Bronchial epithelial cell (primary cell): ENCODE results near the gene ARHGAP9. TPM values are rescaled to one million over a fixed set of nuclear protein-coding genes. Genes with fewer than 3 reads are reported as not detected.
"Not testable (repeated sequence)": the region's sequence is repeated elsewhere in the genome, so short reads cannot be mapped to it uniquely, and the experiment has no call there.

Experiments used
- DNase-seq: peaks from one replicate; pipeline ENCODE4 v3.0.0-alpha.2; 2010; ENCODE audit warnings: low read depth
- FAIRE-seq: peaks from 2 replicates; lab custom pipeline; 2011; peaks lifted over from hg19 to GRCh38; lab: Jason Lieb, UNC
- H3K27me3 ChIP-seq: 2 replicates; pipeline ENCODE4 v1.5.1; 2011; ENCODE audit warnings: low read length; ENCODE audit not compliant: control insufficient read depth, insufficient read depth
- H3K36me3 ChIP-seq: 2 replicates; pipeline ENCODE4 v1.5.1; 2011; ENCODE audit warnings: low read length; ENCODE audit not compliant: control insufficient read depth, insufficient read depth
- H3K4me3 ChIP-seq: 2 replicates; pipeline ENCODE4 v1.5.1; 2011; ENCODE audit warnings: mild to moderate bottlenecking, low read depth, low read length, control low read depth
- CTCF ChIP-seq: IDR thresholded peaks from 2 replicates; pipeline ENCODE4 v1.5.1; 2011; ENCODE audit warnings: mild to moderate bottlenecking, moderate library complexity, low read length, control low read depth, inconsistent platforms; ENCODE audit not compliant: insufficient read depth, severe bottlenecking
- total RNA-seq: library from RNA; depleted of rRNA; stranded (reverse); fragments of >200 nt; gene quantifications from 2 replicates; pipeline ENCODE4 v1.2.1, GENCODE V29; 2014

ARHGAP9 gene
- total RNA-seq, 1 donor from 2014 or later, result not detected

- FAIRE-seq (no peak), DNase-seq (no peak)
- Histone ChIP-seq H3K27me3 (no peaks in the 10 kb centered on the region), H3K4me3 (no peak overlapping the region), H3K36me3 (peaks cover 26% of the 10 kb centered on the region)
- no peak for TF ChIP-seq CTCF
These were observed 31.5 kb upstream of the ARHGAP9 start for GRCh38 chr12:57511161-57511560.

DNA sequence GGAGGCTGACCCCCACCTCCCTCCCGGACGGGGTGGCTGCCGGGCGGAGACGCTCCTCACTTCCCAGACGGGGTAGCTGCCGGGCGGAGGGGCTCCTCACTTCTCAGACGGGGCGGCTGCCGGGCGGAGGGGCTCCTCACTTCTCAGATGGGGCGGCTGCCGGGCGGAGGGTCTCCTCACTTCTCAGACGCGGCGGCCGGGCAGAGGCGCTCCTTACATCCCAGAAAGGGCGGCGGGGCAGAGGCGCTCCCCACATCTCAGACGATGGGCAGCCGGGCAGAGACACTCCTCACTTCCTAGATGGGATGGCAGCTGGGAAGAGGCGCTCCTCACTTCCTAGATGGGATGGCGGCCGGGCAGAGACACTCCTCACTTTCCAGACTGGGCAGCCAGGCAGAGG lies 28.1 kb upstream of the ARHGAP9 start:
- H3K4me3 ChIP-seq, FAIRE-seq, H3K27me3 ChIP-seq, DNase-seq: not testable (repeated sequence)
- peaks cover 32% of the 10 kb centered on the region for H3K36me3 ChIP-seq

DNA sequence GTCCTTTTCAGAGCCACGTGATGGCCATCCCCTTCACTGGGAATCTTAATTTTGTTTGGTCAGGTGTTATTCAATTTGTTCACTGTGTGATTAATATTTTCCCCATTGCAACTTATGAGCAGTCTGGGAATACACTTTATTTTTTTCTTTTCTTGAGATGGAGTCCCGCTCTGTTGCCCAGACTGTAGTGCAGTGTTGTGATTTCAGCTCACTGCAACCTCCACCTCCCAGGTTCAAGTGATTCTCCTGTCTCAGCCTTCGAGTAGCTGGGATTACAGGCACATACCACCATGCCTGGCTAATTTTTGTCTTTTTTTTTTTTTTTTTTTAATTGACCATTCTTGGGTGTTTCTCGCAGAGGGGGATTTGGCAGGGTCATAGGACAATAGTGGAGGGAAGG lies 26.9 kb upstream of the ARHGAP9 start:
- H3K36me3 ChIP-seq, result peaks cover 28% of the 10 kb centered on the region
- not testable (repeated sequence) for H3K4me3 ChIP-seq, DNase-seq, FAIRE-seq, H3K27me3 ChIP-seq

DNA sequence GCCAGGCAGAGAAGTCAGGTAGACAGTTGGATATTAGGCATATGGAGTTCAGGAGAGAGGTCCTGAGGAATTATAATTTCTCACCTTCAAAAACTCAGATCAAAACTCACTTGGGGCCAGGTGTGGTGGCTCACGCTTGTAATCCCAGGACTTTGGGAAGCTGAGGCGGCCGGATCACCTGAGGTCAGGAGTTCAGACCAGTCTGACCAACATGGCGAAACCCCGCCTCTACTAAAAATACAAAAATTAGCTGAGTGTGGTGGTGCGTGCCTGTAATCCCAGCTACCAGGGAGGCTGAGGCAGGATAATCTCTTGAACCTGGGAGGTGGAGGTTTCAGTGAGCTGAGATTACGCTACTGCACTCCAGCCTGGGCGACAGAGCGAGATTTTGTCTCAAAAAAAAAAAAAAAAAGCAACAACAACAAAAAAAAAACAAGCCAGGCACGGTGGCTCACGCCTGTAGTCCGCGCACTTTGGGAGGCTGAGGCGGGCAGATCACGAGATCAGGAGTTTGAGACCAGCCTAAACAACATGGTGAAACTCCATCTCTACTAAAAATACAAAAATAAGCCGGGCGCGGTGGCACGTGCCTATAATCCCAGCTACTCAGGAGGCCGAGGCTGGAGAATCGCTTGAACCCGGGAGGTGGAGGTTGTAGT lies 22.8 kb upstream of the ARHGAP9 start:
- not testable (repeated sequence) for H3K27me3 ChIP-seq, FAIRE-seq, DNase-seq, H3K4me3 ChIP-seq
- peaks cover 43% of the 10 kb centered on the region for H3K36me3 ChIP-seq

GRCh38 chr12:57500213-57500612 lies 20.5 kb upstream of the ARHGAP9 start:
- no peak for DNase-seq
- peaks cover 41% of the 10 kb centered on the region for H3K36me3 ChIP-seq
- H3K27me3 ChIP-seq, result no peaks in the 10 kb centered on the region
- no peak overlapping the region for H3K4me3 ChIP-seq
- no peak for FAIRE-seq
- no peak for TF ChIP-seq CTCF

- no peak for FAIRE-seq
- Histone ChIP-seq H3K4me3 (no peak overlapping the region), H3K27me3 (no peaks in the 10 kb centered on the region), H3K36me3 (peaks cover 34% of the 10 kb centered on the region)
- DNase-seq, result no peak
- no peak for TF ChIP-seq CTCF
These were observed 18.9 kb upstream of the ARHGAP9 start for GRCh38 chr12:57498571-57498970.

GRCh38 chr12:57498132-57498502 lies 18.5 kb upstream of the ARHGAP9 start:
- no peak for DNase-seq
- TF ChIP-seq CTCF, result no peak

More at GRCh38 chr12:57498132-57498502, 18.5 kb upstream of the ARHGAP9 start:
- no peaks in the 10 kb centered on the region for H3K27me3 ChIP-seq
- no peak overlapping the region for H3K4me3 ChIP-seq
- no peak for FAIRE-seq
- H3K36me3 ChIP-seq, result peaks cover 32% of the 10 kb centered on the region
